Stimulated activated CD4-positive, alpha-beta T cell treated with anti-CD3 and anti-CD28 coated beads, TNF-alpha, amount 100 ng/mL, for 1 hour (primary cell): ENCODE measurements around the gene GNAT3.

Experiments
- DNase-seq, 3 donors: peaks; one replicate each; pipeline ENCODE4 v3.0.0-alpha.2; 2020; ENCODE audit warnings: low read depth in 3 of 3, low spot score in 1 of 3

Gene GNAT3

DNA sequence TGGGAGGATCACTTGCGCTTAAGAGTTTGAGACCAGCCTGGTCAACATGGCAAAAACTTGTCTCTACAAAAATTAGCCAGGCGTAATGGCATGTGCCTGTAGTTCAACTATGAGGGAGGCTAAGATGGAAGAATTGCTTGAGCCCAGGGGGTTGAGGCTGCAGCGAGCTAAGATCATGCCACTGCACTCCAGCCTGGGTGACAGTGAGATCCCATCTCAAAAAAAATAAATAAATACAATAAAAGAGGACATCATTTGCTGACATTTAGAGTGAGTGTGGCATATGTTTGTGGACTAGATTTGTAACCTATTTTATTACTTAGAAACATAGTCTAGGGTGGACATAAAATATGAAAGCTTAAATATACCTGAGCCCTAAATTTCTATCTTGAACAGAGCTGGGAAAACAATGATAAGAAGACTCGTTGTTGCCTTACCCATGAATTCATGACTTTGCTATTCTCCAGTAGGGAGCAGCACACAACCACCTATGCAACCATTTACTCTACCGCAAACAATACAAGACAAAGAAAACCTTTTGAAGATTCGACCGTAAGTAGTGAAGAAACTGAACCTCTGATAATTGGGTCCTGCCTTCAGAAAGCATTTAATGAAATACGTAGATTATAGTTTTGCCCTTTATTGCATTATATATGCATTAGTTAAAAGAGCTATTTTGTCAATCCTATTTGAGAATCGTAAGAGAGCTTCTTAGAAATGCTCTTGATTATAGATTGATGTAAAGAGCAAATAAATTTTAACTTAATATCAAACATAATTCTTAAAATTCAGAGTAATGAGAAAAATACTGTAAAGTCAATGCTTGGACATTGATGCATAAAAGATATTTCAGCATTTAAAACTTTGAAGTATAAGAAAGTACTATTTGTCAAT lies 83.5 kb downstream of the GNAT3 start:
- DNase-seq: no peak

DNA sequence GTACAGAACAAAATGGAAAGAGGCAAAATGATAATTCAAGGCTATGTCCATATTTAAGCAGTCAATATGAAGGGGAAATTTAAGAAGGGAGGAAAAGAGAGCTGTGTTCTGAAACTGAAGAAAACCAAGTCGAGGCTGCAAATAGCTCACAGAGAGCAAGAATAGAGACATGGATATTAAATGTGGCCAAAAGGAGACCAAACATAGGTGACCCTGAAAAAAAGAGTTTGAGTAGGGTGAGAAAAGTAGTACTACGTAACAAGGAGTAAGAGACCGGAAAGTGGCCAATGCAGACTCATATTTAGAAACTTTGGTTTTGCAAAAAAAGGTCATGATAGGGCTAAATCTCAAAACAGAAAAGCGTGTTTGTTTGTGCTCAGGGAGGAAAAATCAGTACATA lies 84.6 kb downstream of the GNAT3 start:
- no peak for DNase-seq

DNA sequence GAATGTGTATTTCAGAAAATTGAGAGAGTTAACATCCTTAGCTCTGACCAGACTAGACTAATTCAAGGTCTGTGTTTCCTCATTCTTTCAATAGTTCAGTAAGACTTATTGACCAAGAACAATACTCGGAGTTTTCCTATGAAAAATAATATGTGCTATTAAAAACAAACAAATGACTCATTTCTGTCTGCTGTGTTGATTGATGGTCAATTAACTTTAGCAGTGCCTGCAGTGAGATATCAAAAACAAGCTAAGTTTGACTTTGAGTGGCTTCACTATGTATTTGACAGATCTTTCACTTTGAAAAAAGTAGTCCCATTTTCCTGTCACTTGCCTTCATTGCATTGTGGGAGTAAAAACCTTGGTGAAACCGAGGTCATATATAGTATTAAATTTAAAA lies 91.0 kb downstream of the GNAT3 start:
- no peak for DNase-seq

DNA sequence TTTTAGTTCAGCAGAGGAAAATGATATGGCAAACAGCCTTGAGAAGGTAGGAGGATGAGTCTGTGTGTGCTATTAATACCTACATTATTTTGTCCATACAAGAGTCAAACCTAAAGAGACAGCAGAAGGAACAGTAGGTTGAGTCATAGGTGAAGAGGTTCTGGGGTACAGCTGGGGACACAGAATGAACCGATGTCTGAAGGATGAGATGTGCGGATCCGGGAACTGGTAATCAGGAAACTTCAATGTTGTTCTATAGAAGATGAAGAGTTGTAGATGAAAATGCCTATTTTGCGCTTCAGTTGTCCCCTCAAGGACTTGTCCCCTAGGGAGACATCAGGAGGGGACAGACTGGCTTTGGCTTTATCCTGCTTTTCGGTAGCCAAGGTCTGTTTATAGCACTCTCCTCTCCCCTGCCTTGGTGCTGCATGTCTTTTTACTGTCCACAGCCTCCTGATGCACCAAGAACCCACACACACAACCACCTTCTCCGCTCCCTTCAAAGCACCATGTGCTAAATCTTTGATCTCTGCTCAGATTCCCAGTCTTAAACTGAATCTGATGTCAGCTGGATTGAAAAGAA lies 94.6 kb downstream of the GNAT3 start:
- DNase-seq: no peak

DNA sequence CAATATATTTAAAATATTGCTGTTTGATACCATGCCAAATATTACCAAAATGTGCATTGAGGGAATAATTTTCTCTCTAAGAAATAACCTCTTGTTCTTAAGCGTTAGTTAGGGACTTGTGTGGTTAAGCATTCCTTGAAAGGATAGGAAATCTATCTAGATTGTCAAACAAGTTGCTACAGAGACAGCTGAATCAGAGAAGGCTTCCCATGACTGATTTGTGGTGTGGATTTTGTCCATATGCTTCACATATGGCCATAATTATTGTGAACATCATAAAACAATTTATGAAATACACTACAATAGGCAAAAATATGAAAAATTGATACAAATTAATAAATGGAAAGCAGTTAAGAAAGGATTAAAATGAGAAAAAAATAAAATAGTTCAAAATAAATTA lies 96.3 kb downstream of the GNAT3 start:
- DNase-seq: no peak

DNA sequence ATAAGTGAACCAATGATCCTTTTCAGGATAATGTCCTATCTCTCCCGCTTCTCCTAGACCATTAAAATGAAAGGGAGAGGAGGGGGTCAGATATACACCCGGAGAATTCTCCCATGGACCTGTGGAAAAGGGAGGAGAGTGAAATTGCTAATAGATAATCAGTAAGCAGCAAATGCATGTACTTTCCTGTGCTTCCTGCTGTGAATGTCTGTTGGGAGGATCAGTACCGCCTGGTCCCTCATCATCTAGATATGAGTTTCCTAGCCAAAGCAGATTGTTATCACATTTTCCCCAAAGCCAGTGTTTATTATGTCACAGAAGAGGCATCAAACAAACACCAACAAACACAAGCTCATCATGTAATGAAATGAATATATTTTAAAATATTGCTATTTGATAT lies 96.8 kb downstream of the GNAT3 start:
- no peak for DNase-seq

DNA sequence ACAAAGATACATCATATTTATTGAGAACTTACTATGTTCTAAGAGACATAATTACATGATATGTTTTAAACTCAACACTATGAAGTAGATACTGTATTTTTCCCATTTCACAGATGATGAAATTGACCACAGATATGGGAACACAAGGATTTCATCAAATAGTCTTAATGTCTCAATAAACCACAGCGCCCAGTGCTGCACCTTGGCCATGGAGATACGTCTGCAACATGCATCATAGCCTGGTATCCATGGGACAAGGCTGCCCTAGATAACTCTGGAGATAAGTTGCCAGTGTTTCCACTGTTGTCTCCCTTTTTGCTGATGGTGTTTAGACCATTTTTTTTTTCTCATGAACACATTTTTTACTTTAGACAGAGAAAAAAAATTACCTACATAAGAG lies 97.5 kb downstream of the GNAT3 start:
- no peak for DNase-seq

DNA sequence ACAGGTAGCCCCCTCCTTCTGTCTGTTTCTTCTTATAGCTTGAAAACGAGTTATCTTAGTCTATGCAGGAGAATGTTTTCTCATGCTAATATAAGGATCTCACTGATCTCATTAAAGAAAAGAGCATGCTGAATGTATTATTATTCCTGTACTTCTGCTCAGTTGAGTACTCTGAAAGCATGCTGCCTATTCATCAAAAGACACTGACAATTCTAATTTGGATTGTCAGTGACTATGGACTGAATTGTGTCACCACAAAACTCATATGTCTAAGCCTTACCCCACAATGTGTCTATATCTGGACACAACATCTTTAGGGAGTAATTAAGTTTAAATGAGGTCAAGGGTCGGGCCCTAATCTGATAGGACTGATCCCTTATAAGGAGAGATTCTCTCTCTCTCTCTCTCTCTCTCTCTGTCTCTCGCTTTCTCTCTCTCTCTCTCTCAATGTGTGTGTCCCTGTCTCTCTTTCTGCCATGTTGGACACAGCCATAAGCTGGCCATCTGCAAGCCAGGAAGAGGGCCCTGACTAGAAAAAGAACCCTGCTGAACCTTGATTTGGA lies 98.4 kb downstream of the GNAT3 start:
- DNase-seq: no peak

DNA sequence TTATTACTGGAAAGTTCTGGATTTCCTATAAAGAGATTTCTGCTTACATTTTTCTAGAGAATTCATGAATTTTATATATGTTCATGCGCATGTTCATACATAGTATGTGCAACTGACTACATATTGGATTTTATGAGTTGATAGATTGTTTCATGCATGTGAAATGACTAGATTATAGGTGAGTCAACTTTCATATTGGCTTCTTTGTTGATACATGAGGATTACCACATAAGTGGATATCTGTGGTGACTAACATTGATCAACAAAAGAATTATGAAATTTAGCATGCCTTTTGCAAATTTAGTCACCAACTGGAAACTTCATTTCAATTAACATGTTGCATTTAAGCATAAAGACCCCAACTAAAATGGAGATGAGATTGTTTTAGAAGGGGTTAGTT lies 99.0 kb downstream of the GNAT3 start:
- DNase-seq: no peak

DNA sequence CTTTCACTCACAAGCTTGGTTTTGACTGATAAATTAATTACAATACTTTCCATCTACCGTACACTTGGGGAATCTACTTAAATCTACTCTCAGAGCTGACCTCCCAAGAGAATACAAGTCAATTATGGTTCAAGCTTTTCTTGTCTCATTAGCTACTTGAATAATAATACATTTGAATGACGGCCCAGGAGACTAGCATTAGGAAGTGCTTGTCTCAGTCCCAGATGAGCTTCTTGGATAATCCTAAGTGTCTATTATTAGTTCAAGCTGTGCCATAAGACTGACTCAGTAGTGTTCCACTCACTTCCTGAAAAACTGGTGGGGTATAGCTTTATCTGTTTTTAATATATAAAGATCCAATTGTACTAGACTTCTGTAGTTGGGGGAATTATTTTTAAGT lies 100.2 kb downstream of the GNAT3 start:
- DNase-seq: no peak

DNA sequence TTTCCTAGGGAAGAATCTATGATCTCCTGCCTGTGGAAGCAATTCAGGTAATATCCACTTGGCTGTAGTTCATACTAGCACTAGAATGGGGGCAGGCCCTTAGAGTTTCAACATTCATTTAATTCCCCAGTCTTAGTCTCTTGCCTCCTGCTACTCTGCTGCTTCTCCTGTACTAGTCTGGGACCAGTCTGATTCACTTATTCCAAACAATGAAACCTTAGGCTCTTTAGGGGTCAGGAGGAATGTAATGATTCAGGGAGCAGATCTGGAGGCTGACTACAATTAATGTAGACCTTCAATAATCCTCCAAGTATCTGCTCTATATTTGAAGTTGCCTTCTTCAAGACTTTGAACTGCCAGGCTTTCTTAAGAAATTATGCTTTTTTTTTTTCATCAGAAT lies 101.8 kb downstream of the GNAT3 start:
- DNase-seq: no peak
